HG03060 (cell line): ENCODE data around the gene BST2.
A peak's percentile ranks its signal among the peaks of the same experiment; 100 is the strongest.

Source experiments
- ATAC-seq: cut with Tn5 transposase; IDR thresholded peaks from one replicate; pipeline ENCODE4 v1.9.1; 2021; ENCODE audit warnings: low read depth, moderate number of reproducible peaks; ENCODE audit not compliant: unreplicated experiment

BST2 gene

DNA sequence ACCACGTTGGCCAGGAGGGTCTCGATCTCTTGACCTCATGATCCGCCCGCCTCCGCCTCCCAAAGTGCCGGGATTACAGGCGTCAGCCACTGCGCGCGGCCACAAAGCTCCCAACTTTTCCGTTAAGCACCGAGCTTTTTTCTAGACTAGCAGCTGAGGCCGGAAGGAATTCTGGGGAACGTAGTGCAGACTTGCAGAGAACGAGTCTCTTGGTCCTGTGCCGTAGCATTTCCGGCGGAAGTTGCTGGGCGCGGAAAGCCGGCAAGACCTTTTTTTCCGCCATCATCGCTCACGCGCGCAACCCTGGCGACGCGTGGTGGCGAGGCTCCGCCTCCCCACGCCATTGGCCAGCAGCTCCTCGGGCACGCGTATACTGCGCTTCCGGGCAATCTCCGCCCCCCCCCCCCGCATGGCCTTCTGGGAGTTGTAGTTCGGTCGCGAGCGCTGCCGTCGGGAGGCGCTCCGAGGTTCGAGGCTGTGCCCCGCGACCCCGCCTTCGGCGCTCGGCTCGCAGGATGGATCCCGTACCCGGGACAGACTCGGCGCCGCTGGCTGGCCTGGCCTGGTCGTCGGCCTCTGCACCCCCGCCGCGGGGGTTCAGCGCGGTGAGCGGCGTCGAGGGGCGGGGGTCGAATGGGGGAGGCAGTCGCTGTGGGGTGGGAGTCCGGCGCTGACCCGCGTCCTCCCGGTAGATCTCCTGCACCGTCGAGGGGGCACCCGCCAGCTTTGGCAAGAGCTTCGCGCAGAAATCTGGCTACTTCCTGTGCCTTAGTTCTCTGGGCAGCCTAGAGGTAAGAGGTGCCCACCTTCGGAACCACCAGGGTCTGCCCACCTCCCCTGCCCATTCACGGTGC is 14.4 kb upstream of the BST2 start, which contains the start of gene MVB12A:
TSS of gene MVB12A (plus strand) at position 427 of the 854 bp plus-strand sequence. CDS start at position 516, 89 bp downstream.
- peak; percentile 74 for ATAC-seq

DNA sequence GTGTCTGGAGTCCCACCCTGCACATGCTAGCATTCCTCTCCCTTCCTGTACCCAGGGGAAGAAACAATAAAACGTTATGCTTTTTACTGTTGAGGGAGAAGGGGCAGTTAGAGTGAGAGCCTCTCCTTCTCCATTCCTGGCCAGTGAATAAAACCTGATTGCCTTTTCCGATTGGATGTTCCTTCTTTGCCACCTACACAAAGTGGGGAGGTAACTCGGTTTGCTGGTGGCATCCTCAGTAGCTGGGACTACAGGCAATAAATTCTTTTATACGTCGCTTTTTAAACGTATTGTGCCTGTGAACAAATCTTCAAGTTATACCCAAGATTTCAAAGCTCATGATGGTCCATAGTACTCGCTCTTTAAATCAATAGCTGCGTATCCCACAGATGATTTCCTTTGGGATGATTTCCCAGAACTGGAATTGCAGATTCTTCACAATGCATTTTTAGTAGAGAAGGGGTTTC is 13.8 kb upstream of the BST2 start:
- no peak for ATAC-seq

DNA sequence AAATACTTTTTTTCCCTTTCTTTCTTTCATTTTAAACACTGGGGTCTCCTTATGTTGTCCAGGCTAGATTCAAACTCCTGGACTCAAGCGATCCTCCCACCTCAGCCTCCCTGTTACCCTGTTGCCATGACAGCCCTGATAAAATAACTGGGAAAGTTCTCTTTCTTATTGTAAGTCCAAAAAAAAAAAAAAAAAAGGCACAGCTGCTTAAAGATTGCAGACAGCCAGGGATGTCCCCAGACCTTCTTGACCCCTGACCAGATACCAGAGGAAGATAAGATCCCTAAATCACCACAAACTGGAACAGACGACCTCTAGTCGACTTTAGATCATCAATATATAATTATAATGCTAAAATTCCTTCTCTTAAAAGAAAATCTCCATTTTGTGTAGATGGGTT is 13.3 kb upstream of the BST2 start:
- ATAC-seq = no peak

DNA sequence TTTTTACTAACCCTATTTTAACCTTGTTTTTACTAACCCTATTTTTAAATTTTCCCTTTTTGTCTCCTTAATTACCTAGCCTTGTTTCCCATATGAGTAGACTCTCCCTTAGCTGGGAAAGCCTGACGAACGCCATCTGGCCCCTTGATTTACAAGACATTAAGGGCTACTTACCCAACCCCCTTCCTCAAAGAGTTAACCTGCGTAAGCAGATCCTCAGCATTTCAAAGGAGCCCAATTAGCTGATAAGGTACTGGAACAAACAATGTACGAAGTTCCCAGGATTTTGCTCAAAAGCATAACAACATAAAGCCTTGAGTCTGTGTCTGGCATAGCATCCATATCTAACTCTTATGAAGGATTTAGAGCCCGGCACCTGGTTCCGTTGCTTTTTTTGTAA is 9.7 kb upstream of the BST2 start:
- no peak for ATAC-seq

DNA sequence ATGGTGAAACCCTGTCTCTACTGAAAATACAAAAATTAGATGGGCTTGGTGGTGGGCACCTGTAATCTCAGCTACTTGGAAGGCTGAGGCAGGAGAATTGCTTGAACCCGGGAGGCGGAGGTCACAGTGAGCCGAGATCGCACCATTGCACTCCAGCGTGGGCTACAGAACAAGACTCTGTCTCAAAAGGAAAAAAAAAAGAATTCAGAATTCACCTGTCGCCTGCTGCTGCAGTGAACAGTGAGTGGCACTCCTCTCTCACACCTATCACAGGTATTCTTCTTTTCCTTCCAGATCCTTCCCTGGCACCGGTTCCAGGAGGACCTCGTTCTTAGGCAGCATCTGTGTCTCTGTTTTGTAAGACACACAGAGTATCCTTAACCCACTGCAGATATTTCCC is 8.7 kb upstream of the BST2 start:
- no peak for ATAC-seq

DNA sequence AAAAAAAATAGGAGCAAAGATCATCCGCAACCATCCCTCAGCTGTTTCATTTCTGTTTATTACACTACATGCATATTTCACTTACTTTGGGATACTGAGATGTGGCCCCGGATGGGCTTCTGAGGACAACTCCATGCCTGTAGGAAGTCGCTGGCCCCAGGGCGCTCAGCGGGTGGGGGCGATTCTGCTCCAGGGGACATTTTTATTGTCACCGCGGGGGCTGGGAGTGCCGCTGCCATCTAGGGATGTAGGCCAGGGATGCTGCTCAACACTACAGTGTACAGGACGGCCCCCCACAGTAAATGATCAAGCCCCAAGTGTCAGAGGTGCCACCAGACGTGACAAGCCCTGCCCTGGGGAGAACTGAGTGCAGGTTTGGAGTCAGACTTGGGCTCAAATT is 6.4 kb upstream of the BST2 start:
- ATAC-seq = no peak

DNA sequence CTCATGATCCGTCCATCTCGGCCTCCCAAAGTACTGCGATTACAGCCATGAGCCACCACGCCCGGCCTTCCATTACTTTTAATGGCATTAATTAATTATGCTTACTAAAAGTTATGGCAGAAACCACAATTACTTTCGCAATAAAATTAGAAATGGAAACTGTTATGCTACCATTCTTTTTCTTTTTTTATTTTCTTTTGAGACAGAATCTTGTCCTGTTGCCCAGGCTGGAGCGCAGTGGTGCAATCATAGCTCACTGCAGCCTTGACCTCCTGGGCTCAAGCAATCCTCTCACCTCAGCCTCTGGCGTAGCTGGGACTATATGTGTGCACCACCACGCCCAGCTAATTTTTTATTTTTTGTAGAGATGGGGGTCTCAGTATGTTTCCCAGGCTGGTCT is 4.6 kb upstream of the BST2 start:
- ATAC-seq = no peak

DNA sequence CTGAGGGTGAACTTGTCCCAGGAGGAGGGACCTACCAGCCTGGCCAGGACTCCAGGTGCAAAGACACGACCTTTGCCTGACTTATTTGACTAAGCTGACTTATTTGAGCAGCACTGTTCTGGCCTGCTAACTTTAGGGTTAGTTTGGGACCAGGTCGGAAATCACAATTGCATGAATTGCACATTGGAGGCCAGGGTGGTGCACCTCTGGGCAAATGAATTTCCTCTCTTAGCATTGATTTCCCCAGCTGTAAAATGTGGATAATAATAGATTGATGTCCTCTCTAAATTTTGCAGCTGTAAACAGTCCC is 1.4 kb upstream of the BST2 start:
- ATAC-seq = no peak

DNA sequence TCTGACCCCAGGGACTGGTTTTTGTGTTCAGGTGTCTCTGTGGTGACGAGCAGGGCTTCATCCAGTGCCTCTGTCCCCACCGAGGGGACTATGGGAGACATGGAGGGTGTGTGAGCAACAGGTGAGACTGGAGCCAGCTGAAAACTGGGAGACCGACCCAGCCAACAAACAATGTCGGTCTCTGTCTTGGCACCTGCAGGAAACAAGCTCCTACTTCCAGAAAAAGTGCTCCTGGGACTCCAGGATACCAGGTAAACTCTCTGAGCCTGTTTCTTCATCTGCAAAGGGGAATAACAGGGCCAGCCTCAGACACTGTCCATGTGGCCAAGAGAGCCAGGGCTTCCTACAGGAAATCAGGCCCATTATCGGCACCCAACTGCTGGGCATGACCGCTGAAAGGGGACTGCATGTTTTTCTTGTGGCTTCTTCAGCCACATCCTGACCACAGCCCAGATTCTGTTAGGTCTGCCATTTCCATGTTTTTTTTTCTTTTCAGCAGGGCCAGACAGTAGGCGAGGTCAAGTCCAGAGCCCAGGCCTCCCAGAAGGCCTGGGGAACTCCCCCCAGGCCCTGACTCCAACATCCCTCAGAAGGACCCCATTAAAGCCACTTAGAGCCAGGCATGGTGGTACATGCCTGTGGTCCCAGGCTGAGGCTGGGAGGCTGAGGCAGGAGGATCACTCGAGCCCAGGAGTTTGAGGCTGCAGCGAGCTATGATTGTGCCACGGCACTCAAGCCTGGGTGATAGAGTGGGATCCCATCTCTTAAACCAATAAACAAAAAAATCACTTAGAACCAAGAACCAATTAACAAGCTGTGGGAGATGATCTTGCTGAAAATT is 836 bp upstream of the BST2 start:
- ATAC-seq = peak; percentile 13

DNA sequence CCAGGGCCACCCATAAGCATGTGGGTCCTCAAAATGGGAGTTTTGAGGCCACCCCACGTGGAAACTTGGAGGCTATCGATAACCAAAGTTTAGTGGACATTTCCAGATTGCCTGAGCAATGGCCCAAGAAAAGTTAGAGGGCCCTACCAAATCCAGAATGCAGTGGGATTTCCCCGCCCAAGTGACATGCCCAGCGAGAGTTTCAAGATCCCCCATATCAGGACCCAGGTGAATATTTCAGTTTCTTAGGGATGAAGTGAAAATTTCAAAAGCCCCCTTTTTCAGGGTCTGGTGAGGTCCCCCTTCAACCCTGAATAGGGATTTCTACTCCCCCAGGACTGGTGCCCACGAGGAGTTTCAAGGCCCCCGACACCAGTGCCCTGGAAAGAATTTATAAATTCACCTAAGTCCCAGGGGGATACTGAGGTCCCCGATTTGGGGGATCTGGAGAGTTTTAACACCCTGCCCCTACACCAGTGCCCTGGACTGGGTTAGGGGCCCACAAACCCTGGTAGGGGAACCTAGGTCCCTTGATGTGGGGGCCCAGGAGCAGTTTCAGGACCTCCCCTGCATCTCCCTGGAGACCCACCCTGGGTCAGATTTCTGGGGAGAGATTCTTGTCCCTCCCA is 695 bp downstream of the BST2 start:
- peak; percentile 12 for ATAC-seq

DNA sequence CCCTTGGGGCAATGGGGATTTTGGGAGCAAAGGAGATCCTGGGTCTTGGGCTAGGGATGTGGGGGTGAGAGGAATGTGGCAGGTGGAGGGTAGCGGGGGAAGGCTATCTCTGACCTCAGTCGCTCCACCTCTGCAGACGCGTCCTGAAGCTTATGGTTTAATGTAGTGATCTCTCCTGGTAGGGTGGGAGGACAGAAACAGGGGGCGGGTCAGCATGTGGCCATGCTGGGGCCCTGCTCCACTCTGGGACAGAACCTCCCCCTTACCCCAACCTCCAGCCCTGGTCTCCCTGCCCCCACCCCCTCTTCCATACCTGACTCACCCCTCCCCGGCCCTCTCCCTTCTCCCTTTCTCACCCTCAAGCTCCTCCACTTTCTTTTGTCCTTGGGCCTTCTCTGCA is 1.4 kb downstream of the BST2 start:
- ATAC-seq = no peak

DNA sequence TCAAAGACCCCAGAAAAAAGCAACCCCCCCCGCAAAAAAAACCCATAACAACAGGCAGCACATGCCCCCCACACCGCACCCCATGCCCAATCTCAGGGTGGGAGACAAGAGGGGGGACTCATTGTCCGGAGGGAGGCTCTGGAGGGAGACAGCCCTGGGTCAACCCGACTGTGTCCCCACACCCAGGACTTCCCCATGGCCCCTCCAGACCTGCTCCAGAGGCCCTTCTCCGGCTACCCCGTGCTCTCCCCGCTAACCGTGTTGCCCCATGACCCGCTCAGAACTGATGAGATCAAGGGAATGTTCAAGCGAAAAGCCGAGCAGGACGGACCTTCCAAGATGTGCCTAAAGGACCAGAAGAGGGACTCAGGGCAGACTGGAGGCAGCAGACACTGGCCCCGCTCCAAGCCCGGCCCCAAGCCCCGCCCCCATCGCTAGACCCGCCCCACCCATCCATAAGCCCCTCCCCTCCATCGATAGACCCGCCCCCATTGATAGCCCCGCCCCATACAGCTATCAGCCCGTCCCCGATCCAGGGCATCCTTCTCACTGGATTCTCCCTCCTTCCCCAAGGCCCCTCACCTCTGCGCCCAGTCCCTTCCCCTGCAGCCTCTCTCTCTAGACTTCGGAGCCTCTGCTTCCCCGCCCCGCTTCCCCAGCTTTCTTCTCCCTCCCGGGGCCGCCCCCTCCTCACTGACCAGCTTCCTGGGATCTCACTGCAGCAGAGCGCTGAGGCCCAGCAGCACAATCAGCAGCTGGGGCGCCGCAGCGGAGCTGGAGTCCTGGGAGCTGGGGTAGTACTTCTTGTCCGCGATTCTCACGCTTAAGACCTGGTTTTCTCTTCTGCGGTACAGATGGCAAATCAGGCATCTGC is 2.2 kb downstream of the BST2 start:
- no peak for ATAC-seq

DNA sequence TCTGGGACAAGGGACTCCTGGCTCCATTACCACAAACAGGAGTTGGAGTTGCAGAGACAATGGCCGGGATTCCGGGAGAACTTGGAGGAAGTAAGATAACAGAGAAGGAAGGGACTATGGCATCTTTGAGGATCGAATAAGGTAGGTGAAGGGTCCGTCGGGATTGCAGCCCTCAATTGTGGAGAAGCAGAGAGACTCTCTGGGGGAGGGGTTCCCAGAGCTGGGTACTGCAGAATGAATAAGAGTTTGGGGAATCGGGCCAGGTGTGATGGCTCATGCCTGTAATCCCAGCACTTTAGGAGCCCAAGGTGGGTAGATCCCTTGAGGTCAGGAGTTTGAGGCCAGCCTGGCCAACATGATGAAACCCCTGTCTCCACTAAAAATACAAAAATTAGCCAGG is 3.8 kb downstream of the BST2 start:
- no peak for ATAC-seq

DNA sequence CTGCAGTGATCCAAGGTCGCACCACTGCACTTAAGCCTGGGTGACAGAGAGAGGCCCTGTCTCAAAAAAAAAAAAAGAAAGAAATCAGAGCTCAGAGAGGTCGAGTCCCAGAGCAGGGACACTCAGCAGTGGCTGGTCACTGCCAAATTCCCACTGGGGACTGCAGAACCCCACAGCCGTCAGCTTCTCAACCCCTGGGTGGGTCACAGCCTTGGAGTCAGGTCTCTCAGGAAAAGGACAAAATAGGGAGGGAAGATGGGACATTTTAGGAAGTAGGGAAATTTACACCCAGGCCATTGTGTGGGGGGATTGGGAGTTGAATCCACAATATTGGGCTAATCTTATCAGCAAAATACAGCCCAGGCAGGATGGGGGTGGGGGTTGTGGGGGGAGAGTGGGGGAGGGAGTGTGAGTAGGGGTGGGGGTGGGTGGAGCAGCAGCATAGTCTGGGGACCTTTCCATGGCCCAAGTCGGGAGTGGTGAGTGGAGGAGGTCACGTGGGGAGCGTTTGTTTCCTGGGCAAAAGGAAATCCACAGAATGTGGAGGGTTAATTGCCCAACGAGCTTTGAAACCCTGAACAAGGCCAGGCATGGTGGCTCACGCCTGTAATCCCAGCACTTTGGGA is 6.4 kb downstream of the BST2 start:
- ATAC-seq = no peak

DNA sequence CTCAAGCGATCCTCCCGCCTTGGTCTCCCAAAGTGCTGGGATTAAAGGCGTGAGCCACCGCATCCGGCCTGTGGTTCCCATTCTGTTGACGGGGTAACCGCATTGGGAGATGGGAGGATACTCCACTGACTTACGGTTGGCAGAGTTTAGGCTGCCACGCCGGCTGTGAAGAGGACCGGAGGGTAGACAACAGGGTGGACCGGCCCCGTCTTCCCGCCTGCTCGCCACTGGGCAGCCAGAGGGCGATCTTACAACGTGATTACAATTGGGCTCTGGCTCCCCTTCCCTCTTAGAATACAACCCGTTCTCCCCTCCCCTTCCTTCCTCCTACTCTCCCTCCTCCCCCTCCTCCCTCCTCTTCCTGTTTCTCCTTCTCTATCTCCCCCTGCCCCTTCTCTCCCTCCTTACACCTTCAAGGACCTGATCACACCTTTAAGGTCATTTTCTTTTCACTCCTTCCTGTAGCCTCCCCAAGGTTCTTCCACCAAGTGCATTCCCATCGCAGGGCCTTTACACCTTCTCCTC is 10.5 kb downstream of the BST2 start:
- no peak for ATAC-seq

DNA sequence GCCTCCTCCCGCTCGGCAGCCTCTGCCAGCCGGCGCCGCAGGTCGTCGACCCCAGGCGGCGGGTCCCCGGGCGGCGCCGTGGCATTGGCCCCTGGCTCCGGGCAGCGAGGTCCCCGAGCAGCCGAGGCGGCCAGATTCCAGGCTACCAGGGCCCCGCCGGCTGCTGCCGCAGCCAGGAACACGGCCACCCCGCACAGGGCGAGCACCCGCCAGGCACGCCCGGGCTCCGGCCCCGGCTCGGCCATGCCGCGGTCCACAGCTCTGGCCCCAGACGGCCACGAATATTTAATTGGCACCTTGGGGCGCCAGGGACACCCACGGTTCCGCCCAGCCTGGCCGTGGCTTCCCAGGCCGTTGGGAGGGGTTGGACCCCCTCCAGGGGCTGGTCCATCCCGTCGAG is 11.5 kb downstream of the BST2 start, which contains the start of gene CCDC194:
TSS of gene CCDC194 (minus strand) at position 283 of the 400 bp plus-strand sequence. CDS start at position 245, 38 bp downstream.
- ATAC-seq = no peak

DNA sequence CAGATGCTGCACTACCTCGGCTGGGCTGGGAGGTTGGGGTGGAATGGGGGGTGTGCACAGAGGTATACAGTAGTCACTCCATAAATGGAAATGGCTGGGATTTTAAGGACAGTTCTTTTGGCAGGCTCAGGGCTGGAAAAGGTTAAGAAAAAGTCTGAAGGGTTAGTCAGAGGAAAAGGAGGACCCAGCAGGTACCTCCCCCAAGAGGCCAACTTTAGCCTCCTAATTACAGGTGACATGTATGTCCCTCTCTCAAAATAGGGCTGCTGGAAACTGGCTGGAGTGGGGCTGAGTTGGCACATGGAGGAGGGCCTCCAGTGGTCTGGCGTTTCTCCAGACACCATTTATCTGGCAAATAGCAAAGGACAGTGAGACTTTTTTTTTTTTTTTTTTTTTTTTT is 12.4 kb downstream of the BST2 start:
- no peak for ATAC-seq

DNA sequence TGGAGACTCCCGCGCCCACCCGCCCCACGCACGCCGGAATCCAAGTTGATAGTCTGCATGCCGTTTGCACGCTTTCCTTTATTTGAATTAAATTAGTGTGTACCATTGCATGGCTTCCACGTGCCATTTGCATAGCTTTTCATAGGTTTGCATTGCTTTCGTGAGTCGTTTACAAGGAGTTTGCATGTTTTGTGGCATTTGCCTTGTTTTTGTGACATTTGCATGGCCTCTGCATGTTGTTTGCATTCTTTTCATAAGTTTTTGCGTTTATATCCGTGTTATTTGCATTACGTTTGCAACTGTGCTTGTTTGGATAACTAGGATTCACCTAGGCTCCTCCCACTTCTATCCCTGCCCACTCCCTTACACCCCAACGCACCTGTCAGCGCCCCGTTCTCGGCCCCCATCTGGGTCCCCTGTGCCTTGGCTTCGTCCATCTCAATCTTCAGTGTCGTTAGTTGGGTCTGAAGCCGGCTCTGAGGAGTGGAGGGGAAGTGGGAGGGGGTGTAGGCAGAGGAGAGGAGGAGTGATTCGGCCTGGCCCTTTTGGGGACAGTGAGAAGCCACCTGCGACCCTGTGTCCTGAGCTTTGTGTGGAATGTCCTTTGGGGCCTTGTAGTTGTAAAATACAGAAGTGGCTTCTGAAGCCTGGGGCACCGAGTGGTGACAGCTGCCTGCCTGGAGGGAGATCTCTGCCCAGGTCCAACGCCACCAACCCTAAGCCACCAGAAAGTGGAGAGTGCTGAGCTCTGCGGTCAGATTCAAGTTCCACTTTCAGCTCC is 13.9 kb downstream of the BST2 start:
- ATAC-seq = no peak
